PC-9 (cell line): ENCODE data around the gene MCCC2. TPM values are rescaled to one million over a fixed set of nuclear protein-coding genes. Genes with fewer than 3 reads are reported as not detected.

Source experiments
- BruUV-seq: library from RNA; stranded (reverse); fragments of 400-500 nt; replicated peaks from 2 replicates; lab custom pipeline; 2021; lab: Mats Ljungman, UMichigan
- CTCF ChIA-PET: fragments of 300-600 bp; sonication (Branson Sonifier 250); formaldehyde crosslinking; loops from one replicate; lab custom pipeline; 2022; ENCODE audit warnings: antibody characterized with exemption; lab: Charles Lee
- POLR2A ChIA-PET: fragments of 300-600 bp; sonication (Branson Sonifier 250); formaldehyde crosslinking; loops from one replicate; lab custom pipeline; 2022; ENCODE audit warnings: antibody characterized with exemption; ENCODE audit not compliant: unreplicated experiment; lab: Charles Lee
- DNase-seq, 2 experiments: peaks; one replicate each; pipeline versions ENCODE4 v3.0.0 to v3.0.0-alpha.2; 2015 to 2022; ENCODE audit warnings: mixed read lengths in 1 of 2
- H2AFZ ChIP-seq: fragments of 200-600 bp; sonication (generic); 2 replicates; pipeline ENCODE4 v1.8.1; 2017; ENCODE audit warnings: antibody characterized with exemption
- H3F3A ChIP-seq: fragments of 200-600 bp; sonication (generic); 2 replicates; pipeline ENCODE4 v1.8.1; 2017; ENCODE audit warnings: antibody characterized with exemption, mild to moderate bottlenecking, low read depth; ENCODE audit not compliant: insufficient read depth
- H3K27ac ChIP-seq: fragments of 200-600 bp; sonication (generic); 2 replicates; pipeline ENCODE4 v1.6.1; 2016; ENCODE audit warnings: mixed run types
- H3K27me3 ChIP-seq: fragments of 200-600 bp; sonication (generic); 2 replicates; pipeline ENCODE4 v1.6.1; 2016; ENCODE audit warnings: low read depth, mixed run types; ENCODE audit not compliant: insufficient read depth
- H3K36me3 ChIP-seq: fragments of 200-600 bp; sonication (generic); 2 replicates; pipeline ENCODE4 v1.6.1; 2016; ENCODE audit warnings: low read depth, mixed run types
- H3K4me1 ChIP-seq: fragments of 200-600 bp; sonication (generic); replicated peaks from 2 replicates; pipeline ENCODE4 v1.6.1; 2016; ENCODE audit warnings: mixed run types; ENCODE audit not compliant: insufficient read depth
- H3K4me2 ChIP-seq: fragments of 200-600 bp; sonication (generic); 2 replicates; pipeline ENCODE4 v1.6.1; 2017; ENCODE audit warnings: mixed run types
- H3K4me3 ChIP-seq: fragments of 200-600 bp; sonication (generic); 2 replicates; pipeline ENCODE4 v1.6.1; 2016; ENCODE audit warnings: mixed run types
- H3K79me2 ChIP-seq: fragments of 200-600 bp; sonication (generic); 2 replicates; pipeline ENCODE4 v1.6.1; 2017; ENCODE audit warnings: low read depth, mixed run types
- H3K9me2 ChIP-seq: fragments of 200-600 bp; sonication (generic); 2 replicates; pipeline ENCODE4 v1.8.1; 2017; ENCODE audit warnings: mild to moderate bottlenecking; ENCODE audit not compliant: insufficient read depth
- H3K9me3 ChIP-seq: fragments of 200-600 bp; sonication (generic); 2 replicates; pipeline ENCODE4 v1.8.1; 2016; ENCODE audit warnings: low read depth; ENCODE audit not compliant: insufficient read depth
- H4K20me1 ChIP-seq: fragments of 200-600 bp; sonication (generic); 2 replicates; pipeline ENCODE4 v1.8.1; 2017; ENCODE audit not compliant: insufficient read depth
- EZH2 ChIP-seq: fragments of 200-600 bp; sonication (generic); IDR thresholded peaks from 2 replicates; pipeline ENCODE4 v1.8.0; 2017; ENCODE audit warnings: antibody characterized with exemption, low read depth
- intact Hi-C: fragments of 100-400 bp; cut with micrococcal nuclease; formaldehyde crosslinking; loops from one replicate; pipeline ENCODE4 v1.10.0; 2022; ENCODE audit not compliant: unreplicated experiment
- total RNA-seq: library from RNA; stranded (reverse); gene quantifications from 2 replicates; pipeline ENCODE4 v1.2.3, GENCODE V29; 2021
- TF ChIP-seq, protein P1 (sequence below): fragments of 200-600 bp; sonication (generic); conservative IDR thresholded peaks from 2 replicates; pipeline ENCODE4 v1.6.1; 2017; ENCODE audit warnings: mixed run types, antibody characterized with exemption, mild to moderate bottlenecking, moderate library complexity

MCCC2 gene
- total RNA-seq, 1 experiment from 2014 or later: 87.0 TPM

DNA sequence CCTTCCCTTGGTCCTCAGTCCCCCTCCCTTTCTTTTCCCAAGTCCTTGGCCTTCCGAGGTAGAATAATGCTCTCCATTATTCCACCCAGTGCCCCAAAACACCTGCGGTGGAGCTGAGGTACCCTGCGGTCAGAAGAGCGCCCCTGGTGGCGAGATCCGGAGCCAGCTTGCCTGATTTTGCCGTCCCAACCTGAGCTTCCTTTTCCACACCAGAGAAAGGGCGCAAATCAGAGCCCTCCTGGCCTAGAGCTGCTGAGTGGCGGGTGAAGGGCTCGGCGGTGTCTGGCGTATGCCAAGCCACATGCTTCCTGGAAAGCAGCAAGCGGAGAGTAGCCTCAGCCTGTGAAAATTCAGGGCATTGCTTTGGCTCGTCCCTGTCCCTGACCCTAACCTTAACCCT, 110.8 kb downstream of the MCCC2 start:
- no peaks in the 10 kb centered on the region for H3F3A ChIP-seq
- BruUV-seq: no TSS peak
- ChIA-PET POLR2A (no interaction called here), CTCF (interaction anchor here (0.5 kb wide), 1 partner anchor 202 kb away, joined by 3 read pairs; no protein-coding TSS in a partner anchor)
- no peaks in the 10 kb centered on the region for H3K9me2 ChIP-seq
- H3K4me3 ChIP-seq: no peak overlapping the region
- H4K20me1 ChIP-seq: no peaks in the 10 kb centered on the region
- no peaks in the 10 kb centered on the region for H3K27me3 ChIP-seq
- no peaks in the 10 kb centered on the region for H3K9me3 ChIP-seq
- DNase-seq: no peak
- no peak overlapping the region for H3K27ac ChIP-seq
- TF ChIP-seq, protein P1, sequence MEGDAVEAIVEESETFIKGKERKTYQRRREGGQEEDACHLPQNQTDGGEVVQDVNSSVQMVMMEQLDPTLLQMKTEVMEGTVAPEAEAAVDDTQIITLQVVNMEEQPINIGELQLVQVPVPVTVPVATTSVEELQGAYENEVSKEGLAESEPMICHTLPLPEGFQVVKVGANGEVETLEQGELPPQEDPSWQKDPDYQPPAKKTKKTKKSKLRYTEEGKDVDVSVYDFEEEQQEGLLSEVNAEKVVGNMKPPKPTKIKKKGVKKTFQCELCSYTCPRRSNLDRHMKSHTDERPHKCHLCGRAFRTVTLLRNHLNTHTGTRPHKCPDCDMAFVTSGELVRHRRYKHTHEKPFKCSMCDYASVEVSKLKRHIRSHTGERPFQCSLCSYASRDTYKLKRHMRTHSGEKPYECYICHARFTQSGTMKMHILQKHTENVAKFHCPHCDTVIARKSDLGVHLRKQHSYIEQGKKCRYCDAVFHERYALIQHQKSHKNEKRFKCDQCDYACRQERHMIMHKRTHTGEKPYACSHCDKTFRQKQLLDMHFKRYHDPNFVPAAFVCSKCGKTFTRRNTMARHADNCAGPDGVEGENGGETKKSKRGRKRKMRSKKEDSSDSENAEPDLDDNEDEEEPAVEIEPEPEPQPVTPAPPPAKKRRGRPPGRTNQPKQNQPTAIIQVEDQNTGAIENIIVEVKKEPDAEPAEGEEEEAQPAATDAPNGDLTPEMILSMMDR: peak; percentile 43; the same call in 1 of the 2 replicates
- no peak for TF ChIP-seq EZH2
- 0 out of 2 replicates have a peak, but pooled peaks cover 5% of the 10 kb centered on the region for H3K4me1 ChIP-seq
- H3K79me2 ChIP-seq: no peaks in the 10 kb centered on the region
- no peaks in the 10 kb centered on the region for H3K36me3 ChIP-seq
- H3K4me2 ChIP-seq: no peak overlapping the region
- intact Hi-C loops: no loop called here
- H2AFZ ChIP-seq: no peak overlapping the region

DNA sequence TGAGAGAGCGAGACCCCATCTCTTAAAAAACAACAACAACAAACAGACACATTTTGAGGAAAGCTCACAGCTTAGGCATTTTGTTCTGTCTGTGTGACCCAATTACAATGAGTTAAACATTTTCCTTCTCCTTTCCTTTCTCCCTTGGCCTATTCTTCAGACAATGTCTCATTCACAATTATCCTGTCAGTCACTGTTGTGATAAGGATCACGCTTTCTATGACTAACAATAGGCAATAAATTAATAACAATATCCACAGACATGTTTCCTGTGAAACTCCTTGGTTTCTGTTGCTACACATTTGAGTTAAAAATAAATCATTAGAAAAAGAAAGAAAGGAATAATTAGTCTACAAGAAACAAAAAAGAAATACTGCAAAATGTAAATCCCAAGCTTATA, 112.1 kb downstream of the MCCC2 start:
- CTCF ChIA-PET: no interaction called here
- POLR2A ChIA-PET: no interaction called here
- Histone ChIP-seq H3F3A (no peaks in the 10 kb centered on the region), H3K27me3 (no peaks in the 10 kb centered on the region), H4K20me1 (no peaks in the 10 kb centered on the region), H3K9me2 (no peaks in the 10 kb centered on the region), H3K4me1 (0 out of 2 replicates have a peak, but pooled peaks cover 5% of the 10 kb centered on the region), H3K79me2 (no peaks in the 10 kb centered on the region), H3K27ac (no peak overlapping the region), H3K4me2 (no peak overlapping the region), H3K4me3 (no peak overlapping the region), H3K9me3 (no peaks in the 10 kb centered on the region), H3K36me3 (no peaks in the 10 kb centered on the region), H2AFZ (no peak overlapping the region)
- TF ChIP-seq, protein P1: no peak
- TF ChIP-seq EZH2: no peak
- no TSS peak for BruUV-seq
- no peak for DNase-seq
- intact Hi-C loops: no loop called here

DNA sequence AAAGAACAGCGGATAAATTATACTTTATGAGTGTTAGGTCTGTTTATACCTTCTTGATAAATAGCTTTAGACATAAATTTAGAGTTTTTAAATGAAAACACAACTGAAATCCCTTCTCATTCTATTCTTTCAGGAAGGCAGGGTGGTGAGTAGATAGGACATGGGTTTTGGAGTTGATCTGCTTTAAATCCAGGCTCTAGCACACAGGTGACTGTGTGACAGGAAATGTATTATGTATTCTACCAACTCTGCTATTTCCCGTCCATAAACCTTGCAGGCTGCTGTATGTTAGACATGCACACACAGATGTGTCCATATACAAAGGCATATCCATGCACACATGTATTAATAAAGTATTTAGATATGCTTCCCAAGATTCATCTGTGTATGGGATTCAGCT, 112.6 kb downstream of the MCCC2 start:
- BruUV-seq: no TSS peak
- H3K4me1 ChIP-seq: 0 out of 2 replicates have a peak, but pooled peaks cover 5% of the 10 kb centered on the region
- intact Hi-C loops: no loop called here
- H4K20me1 ChIP-seq: no peaks in the 10 kb centered on the region
- no peaks in the 10 kb centered on the region for H3K79me2 ChIP-seq
- H2AFZ ChIP-seq: no peak overlapping the region
- H3F3A ChIP-seq: no peaks in the 10 kb centered on the region
- H3K36me3 ChIP-seq: no peaks in the 10 kb centered on the region
- ChIA-PET POLR2A (no interaction called here), CTCF (no interaction called here)
- H3K27me3 ChIP-seq: no peaks in the 10 kb centered on the region
- no peak overlapping the region for H3K4me2 ChIP-seq
- no peaks in the 10 kb centered on the region for H3K9me3 ChIP-seq
- H3K4me3 ChIP-seq: no peak overlapping the region
- no peaks in the 10 kb centered on the region for H3K9me2 ChIP-seq
- DNase-seq: no peak
- TF ChIP-seq, protein P1: no peak
- no peak for TF ChIP-seq EZH2
- no peak overlapping the region for H3K27ac ChIP-seq
